ENCODE results near the gene TPX2.
A peak's percentile ranks its signal among the peaks of the same experiment; 100 is the strongest.

Gene TPX2

DNA sequence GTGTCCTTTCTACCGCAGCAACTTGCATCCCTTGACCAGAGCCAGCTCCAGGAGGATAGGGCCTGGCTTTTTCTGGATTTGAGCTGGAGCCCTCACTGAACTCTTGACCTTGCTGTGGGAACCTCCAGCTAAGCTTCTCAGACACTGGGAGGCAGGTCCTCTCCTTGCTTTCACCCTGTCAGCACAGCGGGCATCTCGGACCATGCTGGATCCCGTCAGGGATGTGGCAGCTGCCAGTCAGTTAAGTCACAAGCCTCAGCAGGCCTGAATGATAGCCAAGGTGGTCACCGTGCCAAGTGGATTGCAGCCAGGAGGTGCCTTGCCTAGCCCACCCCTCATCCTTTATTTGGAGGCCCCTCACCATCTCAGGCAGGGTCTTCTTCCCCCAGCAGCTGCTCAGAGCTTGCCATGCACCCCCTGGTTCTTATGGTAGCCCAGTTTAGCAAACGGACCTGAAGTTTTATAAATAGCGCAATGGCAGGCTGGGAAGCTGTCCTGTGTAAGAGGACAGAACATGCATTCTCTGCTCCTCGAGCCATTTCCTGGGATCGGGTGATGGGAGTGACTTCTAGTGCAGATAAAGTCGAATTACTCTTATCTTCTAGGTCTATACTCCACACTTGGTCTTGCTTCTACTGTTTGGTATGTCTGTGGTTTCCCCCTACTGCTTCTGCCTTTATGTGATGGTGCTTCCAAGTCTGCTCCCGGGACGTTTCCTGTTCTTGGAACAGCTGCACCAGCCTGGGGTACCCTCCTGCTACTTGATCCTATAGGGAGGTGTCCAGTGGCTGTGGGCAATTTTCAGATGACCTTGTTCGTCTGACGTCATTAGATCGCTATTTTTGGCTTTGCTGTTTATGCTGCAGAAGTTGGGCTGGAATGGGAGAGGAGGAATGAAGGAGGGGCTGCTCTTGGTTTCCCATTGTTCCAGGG is 73.0 kb downstream of the TPX2 start:
- Histone ChIP-seq H3K27ac (ENCODE audit: extremely low read depth, low read depth, low read length) (no peak overlapping the region), H3K4me3 (ENCODE audit: low read depth, low read length) (no peak overlapping the region), H3K4me1 (ENCODE audit: control insufficient read depth, insufficient read depth, low read length) (no peaks in the 10 kb centered on the region), H3K9me3 (ENCODE audit: control insufficient read depth, insufficient read depth, low read depth, low read length) (no peaks in the 10 kb centered on the region), H3K36me3 (ENCODE audit: control insufficient read depth in 2 of 2, insufficient read depth in 1 of 2, low read length in 2 of 2) (peaks cover 0 to 15% of the 10 kb centered on the region in 2 experiments; a peak in 1 of 3 replicates)
- ChIA-PET CTCF (interaction anchor here (0.6 to 3.7 kb wide), 3 partner anchors 11 to 463 kb away, joined by 3 to 15 read pairs (median 4); no protein-coding TSS in a partner anchor), POLR2A (interaction anchor here (1.1 kb wide), 1 partner anchor 140 kb away, joined by 3 read pairs; the partner anchor contains the start of gene PDRG1)
- no peak for TF ChIP-seq ZNF585B (tag by site-specific recombination; IDR thresholded peaks at IDR 0.05)
- peak; percentile 22; the same call in 1 of the 2 replicates for TF ChIP-seq GLIS1 (tag by site-specific recombination; IDR thresholded peaks at IDR 0.05)
- TF ChIP-seq ZNF621 (tag by site-specific recombination; IDR thresholded peaks at IDR 0.05) = no peak
- TF ChIP-seq ZNF654 (tag by site-specific recombination; IDR thresholded peaks at IDR 0.05; ENCODE audit: low read depth) = no peak
- TF ChIP-seq ZNF664 (tag by site-specific recombination; IDR thresholded peaks at IDR 0.05) = no peak
- TF ChIP-seq BCL11B (tag by site-specific recombination; IDR thresholded peaks at IDR 0.05; ENCODE audit: low read depth) = no peak
- TF ChIP-seq ZNF843 (tag by site-specific recombination; IDR thresholded peaks at IDR 0.05) = no peak
- no peak for TF ChIP-seq ZBTB20 (tag by site-specific recombination; IDR thresholded peaks at IDR 0.05)
- no peak for TF ChIP-seq ZNF133 (tag by site-specific recombination; IDR thresholded peaks at IDR 0.05)
- TF ChIP-seq, protein P1, sequence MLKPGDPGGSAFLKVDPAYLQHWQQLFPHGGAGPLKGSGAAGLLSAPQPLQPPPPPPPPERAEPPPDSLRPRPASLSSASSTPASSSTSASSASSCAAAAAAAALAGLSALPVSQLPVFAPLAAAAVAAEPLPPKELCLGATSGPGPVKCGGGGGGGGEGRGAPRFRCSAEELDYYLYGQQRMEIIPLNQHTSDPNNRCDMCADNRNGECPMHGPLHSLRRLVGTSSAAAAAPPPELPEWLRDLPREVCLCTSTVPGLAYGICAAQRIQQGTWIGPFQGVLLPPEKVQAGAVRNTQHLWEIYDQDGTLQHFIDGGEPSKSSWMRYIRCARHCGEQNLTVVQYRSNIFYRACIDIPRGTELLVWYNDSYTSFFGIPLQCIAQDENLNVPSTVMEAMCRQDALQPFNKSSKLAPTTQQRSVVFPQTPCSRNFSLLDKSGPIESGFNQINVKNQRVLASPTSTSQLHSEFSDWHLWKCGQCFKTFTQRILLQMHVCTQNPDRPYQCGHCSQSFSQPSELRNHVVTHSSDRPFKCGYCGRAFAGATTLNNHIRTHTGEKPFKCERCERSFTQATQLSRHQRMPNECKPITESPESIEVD (tag by site-specific recombination; IDR thresholded peaks at IDR 0.05) = no peak
- no peak for TF ChIP-seq ZNF792 (tag by site-specific recombination; IDR thresholded peaks at IDR 0.05)
- TF ChIP-seq ZNF548 (tag by site-specific recombination; IDR thresholded peaks at IDR 0.05) = no peak
- TF ChIP-seq, protein P2, sequence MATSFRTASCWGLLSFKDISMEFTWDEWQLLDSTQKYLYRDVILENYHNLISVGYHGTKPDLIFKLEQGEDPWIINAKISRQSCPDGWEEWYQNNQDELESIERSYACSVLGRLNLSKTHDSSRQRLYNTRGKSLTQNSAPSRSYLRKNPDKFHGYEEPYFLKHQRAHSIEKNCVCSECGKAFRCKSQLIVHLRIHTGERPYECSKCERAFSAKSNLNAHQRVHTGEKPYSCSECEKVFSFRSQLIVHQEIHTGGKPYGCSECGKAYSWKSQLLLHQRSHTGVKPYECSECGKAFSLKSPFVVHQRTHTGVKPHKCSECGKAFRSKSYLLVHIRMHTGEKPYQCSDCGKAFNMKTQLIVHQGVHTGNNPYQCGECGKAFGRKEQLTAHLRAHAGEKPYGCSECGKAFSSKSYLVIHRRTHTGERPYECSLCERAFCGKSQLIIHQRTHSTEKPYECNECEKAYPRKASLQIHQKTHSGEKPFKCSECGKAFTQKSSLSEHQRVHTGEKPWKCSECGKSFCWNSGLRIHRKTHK (tag by site-specific recombination; IDR thresholded peaks at IDR 0.05) = no peak
- TF ChIP-seq, protein P3, sequence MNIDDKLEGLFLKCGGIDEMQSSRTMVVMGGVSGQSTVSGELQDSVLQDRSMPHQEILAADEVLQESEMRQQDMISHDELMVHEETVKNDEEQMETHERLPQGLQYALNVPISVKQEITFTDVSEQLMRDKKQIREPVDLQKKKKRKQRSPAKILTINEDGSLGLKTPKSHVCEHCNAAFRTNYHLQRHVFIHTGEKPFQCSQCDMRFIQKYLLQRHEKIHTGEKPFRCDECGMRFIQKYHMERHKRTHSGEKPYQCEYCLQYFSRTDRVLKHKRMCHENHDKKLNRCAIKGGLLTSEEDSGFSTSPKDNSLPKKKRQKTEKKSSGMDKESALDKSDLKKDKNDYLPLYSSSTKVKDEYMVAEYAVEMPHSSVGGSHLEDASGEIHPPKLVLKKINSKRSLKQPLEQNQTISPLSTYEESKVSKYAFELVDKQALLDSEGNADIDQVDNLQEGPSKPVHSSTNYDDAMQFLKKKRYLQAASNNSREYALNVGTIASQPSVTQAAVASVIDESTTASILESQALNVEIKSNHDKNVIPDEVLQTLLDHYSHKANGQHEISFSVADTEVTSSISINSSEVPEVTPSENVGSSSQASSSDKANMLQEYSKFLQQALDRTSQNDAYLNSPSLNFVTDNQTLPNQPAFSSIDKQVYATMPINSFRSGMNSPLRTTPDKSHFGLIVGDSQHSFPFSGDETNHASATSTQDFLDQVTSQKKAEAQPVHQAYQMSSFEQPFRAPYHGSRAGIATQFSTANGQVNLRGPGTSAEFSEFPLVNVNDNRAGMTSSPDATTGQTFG (tag by site-specific recombination; IDR thresholded peaks at IDR 0.05; ENCODE audit: borderline replicate concordance) = no peak
- TF ChIP-seq ZNF747 (tag by site-specific recombination; IDR thresholded peaks at IDR 0.05) = no peak
- no peak for TF ChIP-seq KLF16 (tag by site-specific recombination; IDR thresholded peaks at IDR 0.05)
- TF ChIP-seq, protein P4, sequence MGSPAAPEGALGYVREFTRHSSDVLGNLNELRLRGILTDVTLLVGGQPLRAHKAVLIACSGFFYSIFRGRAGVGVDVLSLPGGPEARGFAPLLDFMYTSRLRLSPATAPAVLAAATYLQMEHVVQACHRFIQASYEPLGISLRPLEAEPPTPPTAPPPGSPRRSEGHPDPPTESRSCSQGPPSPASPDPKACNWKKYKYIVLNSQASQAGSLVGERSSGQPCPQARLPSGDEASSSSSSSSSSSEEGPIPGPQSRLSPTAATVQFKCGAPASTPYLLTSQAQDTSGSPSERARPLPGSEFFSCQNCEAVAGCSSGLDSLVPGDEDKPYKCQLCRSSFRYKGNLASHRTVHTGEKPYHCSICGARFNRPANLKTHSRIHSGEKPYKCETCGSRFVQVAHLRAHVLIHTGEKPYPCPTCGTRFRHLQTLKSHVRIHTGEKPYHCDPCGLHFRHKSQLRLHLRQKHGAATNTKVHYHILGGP (tag by site-specific recombination; IDR thresholded peaks at IDR 0.05) = no peak
- no peak for TF ChIP-seq ZNF175 (tag by site-specific recombination; IDR thresholded peaks at IDR 0.05)
- peak; percentile 72 for TF ChIP-seq WT1 (tag by site-specific recombination; IDR thresholded peaks at IDR 0.05)
- TF ChIP-seq, protein P5, sequence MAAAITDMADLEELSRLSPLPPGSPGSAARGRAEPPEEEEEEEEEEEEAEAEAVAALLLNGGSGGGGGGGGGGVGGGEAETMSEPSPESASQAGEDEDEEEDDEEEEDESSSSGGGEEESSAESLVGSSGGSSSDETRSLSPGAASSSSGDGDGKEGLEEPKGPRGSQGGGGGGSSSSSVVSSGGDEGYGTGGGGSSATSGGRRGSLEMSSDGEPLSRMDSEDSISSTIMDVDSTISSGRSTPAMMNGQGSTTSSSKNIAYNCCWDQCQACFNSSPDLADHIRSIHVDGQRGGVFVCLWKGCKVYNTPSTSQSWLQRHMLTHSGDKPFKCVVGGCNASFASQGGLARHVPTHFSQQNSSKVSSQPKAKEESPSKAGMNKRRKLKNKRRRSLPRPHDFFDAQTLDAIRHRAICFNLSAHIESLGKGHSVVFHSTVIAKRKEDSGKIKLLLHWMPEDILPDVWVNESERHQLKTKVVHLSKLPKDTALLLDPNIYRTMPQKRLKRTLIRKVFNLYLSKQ (tag by site-specific recombination; IDR thresholded peaks at IDR 0.05; ENCODE audit: borderline replicate concordance) = no peak
- no peak for TF ChIP-seq ZNF623 (tag by site-specific recombination; IDR thresholded peaks at IDR 0.05)
- no peak for TF ChIP-seq ZNF777 (tag by site-specific recombination; IDR thresholded peaks at IDR 0.05; ENCODE audit: borderline replicate concordance)
- TF ChIP-seq ZNF76 (tag by site-specific recombination; IDR thresholded peaks at IDR 0.05; ENCODE audit: borderline replicate concordance, low read depth) = no peak
- TF ChIP-seq, protein P6, sequence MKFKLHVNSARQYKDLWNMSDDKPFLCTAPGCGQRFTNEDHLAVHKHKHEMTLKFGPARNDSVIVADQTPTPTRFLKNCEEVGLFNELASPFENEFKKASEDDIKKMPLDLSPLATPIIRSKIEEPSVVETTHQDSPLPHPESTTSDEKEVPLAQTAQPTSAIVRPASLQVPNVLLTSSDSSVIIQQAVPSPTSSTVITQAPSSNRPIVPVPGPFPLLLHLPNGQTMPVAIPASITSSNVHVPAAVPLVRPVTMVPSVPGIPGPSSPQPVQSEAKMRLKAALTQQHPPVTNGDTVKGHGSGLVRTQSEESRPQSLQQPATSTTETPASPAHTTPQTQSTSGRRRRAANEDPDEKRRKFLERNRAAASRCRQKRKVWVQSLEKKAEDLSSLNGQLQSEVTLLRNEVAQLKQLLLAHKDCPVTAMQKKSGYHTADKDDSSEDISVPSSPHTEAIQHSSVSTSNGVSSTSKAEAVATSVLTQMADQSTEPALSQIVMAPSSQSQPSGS (tag by site-specific recombination; IDR thresholded peaks at IDR 0.05; ENCODE audit: low read depth) = peak; percentile 90
- TF ChIP-seq ZNF324 (tag by site-specific recombination; IDR thresholded peaks at IDR 0.05) = no peak
- TF ChIP-seq MZF1 (tag by site-specific recombination; IDR thresholded peaks at IDR 0.05; ENCODE audit: borderline replicate concordance) = no peak
- TF ChIP-seq ZBTB7A (tag by site-specific recombination; IDR thresholded peaks at IDR 0.05; ENCODE audit: low read depth) = no peak
- TF ChIP-seq ZBTB48 (tag by site-specific recombination; IDR thresholded peaks at IDR 0.05) = no peak
